SH-SY5Y (cell line): Measurements from ENCODE around the gene CAMTA1.

Experiments
- GATA2 ChIP-seq: IDR thresholded peaks from 2 replicates; pipeline ENCODE4 v1.6.1; 2011; ENCODE audit warnings: mild to moderate bottlenecking, low read depth, low read length
- GATA3 ChIP-seq: IDR thresholded peaks from 2 replicates; pipeline ENCODE4 v1.6.1; 2011; ENCODE audit warnings: low read depth, mild to moderate bottlenecking, low read length, moderate library complexity

- no peak for TF ChIP-seq GATA3
- TF ChIP-seq GATA2: peak; percentile 62
Observed at GRCh38 chr1:7476861-7477547, 691.8 kb downstream of the CAMTA1 start.
